NCI-H2171 treated with DMSO at 0.1 percent for 48 hours (cell line): ENCODE results near the gene R3HDM4.

Experiments
- DNase-seq: peaks from one replicate; lab custom pipeline; 2025; lab: John Stamatoyannopoulos, UW

The R3HDM4 gene

DNA sequence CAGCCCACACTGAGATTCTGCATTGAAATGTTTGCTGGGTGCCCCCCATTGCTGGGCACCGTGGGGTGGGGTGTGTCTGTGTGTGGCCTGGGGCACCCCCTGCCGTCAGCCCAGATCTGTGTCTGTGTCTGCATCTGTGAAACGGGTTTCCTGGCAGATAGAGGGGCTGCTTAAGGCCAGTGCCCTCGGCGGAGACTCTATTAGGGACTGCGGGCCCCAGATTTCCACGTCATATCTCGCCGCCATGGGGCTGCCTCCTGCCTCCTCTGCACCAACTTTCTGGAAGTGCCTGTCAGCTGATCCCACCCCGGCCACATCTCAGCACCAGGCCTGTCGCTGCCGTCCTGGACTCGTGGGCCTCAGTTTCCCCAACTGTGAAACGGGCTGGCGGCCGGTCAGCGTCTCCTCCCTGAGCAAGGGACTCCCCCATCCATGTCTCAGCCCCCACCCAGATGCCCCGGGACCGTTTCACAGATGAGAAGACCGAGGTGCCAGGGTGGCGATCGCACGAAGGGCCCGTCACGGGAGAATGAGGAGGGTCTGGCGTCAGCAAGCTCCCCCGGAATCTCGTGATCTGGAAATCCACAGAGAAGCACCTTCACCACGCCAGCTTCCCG, 34.2 kb upstream of the R3HDM4 start:
- DNase-seq: no peak

DNA sequence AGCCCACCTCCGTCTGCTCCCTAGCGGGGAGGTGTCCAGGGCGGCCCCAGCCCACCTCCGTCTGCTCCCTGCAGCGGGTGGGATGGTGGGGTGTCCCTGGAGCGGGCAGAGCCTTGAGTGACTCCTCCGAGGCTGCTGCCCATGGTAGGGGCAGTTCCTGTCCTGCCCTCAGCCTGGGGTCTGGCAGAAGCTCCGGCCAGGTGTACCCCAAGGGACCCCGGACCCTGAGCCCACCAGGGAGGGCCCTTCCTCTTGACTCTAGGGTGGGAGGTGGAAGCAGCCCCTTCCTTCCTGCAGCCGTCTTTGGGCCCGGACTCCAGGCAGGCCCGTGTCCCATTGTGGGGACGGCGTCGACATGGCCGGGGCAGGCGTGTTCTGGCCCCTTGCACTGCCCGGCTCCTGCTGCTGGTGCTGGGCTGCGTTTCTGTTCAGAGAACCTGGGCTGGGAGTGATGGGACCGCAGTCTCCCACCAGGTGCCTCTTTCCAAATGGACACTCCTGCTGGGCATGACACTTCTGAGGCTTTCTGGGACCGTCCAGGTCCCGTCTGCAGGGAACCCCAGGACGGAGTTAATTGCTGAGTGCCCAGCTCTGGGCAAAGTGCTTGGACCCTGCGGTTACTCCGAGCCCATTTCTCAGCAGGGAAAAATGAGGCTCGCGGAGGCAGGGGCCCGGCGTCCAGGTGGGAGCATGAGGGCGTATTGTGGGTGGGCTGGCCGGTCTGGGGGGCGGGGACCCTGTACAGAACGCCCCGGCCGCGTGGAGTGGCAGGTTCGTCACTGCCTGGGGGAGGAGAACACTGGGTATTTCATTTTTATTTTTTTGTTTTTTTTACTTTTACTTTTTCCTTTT, 32.6 kb upstream of the R3HDM4 start:
- DNase-seq: no peak

GRCh38 chr19:944663-945241, 31.7 kb upstream of the R3HDM4 start:
- no peak for DNase-seq

GRCh38 chr19:944171-944567, 31.1 kb upstream of the R3HDM4 start:
- no peak for DNase-seq

DNA sequence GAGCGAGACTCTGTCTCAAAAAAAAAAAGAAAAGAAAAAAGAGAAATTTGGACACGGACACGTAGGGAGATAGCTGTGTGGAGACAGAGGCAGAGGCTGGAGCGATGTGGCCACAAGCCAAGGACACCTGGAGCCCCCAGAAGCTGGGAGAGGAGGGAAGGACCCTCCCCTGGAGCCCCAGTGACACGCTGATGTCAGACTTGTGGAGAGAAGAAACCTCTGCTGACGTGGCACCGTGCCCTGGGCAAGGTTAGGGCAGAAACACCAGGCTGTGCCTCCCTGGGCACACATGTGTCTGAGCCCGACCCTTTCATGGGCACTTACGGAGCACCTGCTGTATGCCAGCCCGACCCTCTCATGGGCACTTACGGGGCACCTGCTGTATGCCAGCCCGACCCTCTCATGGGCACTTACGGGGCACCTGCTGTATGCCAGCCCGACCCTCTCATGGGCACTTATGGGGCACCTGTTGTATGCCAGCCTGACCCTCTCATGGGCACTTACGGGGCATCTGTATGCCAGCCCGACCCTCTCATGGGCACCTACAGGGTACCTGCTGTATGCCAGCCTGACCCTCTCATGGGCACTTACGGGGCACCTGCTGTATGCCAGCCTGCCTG, 30.6 kb upstream of the R3HDM4 start:
- DNase-seq: no peak

DNA sequence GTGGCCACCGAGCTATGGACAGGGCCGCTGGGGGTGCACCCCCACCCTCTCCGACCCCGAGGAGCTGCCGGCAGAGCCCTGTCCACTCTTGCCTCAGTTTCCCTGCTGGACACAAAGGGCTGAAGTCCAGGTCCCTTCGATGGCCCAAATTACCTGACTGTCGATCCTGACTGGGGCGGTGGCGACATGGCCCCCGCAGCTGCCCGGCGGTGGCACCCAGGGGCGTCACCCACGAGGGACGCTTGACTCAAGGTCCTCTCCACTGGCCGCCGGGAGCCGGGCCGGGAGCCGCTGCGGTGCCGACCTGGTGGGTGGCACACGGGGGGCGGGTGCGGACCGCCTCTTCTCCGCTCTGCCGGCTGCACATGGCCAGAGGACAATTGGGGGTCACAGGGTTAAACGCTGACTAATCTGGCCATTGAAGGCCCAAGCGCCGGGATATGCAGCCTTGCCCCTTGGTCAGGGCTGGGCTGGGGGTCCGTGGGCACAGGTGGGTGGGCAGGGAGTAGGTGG, 29.2 kb upstream of the R3HDM4 start:
- no peak for DNase-seq

GRCh38 chr19:941292-942132, 28.5 kb upstream of the R3HDM4 start:
- DNase-seq: no peak

DNA sequence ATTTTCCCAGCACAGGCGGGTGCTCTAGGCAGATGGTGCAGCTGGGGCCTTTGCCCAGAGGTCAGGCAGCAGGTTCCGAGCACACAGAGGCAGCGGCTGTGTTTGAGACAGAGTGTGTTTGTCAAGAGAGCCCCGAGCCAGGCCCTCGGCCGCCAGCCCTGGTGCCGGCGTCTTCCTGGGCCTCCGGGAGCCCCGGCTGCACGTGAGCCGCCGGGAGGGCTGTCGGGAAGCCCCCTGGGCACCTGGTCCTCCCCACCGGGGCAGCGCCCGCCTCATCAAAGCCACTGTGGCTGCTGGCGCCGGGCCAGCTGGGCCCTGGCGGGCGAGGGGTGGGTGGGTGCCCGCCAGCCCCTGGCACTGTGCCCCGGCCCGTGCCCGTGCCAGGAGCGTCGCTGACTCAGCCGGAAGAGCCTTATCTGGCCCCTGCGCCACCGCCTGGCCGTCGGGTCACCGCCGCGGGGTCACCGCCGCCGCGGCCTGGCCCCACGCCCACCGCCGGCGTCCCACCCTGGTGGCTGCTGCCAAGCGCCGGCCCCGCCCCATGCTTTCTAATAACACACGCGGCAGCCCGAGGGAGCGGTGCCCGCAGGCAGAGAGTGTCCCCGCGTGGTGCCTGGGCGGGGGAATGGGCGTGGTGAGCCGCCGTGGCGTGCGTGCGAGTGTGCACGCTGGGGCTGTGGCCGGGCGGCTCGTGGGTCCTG, 27.7 kb upstream of the R3HDM4 start:
- DNase-seq: peak; percentile 69

GRCh38 chr19:939922-940321, 26.9 kb upstream of the R3HDM4 start:
- DNase-seq: no peak

DNA sequence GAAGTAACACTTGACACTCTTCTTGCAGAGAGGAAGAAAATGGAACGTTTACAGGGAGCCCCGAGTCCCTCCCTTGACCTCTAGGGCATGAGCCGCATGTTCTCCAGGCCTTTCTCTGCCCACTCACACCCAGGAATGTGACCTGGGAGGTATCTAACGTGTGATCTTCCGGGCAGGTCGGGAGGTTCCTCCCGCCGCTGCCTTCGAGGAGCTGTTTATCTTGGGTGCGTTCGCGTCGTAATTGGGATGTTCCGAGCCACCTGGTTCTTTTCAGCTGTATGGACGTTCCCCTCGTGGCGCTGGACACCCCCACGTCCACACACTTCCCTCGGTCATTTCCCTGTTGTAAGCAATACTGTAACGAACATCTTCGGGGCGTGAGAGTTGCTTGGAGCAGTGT, 26.4 kb upstream of the R3HDM4 start:
- no peak for DNase-seq

- DNase-seq: no peak
Measured at GRCh38 chr19:938233-938923, 25.4 kb upstream of the R3HDM4 start.

- no peak for DNase-seq
Measured at GRCh38 chr19:937259-937694, 24.3 kb upstream of the R3HDM4 start.

DNA sequence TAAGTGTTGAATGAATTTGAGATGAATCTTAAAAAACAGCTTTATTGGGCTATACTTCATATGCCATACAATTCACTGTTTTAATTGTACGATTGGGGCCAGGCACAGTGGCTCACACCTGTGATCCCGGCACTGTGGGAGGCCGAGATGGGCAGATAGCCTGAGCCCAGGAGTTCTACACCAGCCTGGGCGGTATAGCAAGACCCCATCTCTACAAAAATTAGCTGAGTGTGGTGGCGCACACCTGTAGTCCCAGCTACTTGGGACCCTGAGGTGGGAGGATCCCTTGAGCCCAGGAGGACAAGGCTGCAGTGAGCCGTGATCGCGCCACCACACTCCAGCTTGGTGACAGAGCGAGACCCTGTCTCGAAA, 23.1 kb upstream of the R3HDM4 start:
- no peak for DNase-seq

GRCh38 chr19:934865-935479, 22.0 kb upstream of the R3HDM4 start:
- DNase-seq: no peak

DNA sequence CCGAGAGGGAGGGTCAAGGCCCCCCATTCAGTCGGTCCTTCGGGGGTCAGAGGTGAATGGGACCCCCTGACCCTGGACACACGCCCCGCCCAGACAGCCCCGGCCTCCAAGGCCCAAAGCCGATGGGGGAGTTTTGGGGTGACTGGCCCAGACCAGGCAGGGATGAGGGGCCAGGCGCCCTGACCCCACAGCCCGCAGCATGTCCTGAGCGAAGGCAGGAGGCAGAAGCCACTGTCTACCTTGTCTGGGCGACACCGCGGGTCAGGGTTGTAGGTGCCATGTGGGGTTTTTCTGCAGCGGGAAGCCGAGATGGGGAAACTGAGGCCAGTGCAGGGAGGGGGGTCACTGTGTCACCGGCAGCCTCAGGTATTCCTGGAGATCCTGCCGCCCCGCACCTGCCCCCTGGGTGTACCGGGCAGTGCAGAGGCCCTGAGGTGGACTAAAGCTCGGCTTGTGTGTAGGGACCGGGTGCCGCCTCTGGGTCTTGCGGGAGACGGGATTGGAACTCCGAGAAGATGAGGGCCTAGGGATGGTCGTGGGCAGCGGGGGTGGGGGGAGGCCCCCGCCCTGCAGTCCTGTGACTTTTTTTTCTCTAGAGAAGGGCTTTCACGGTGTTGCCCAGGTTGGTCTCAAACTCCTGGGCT, 21.3 kb upstream of the R3HDM4 start:
- no peak for DNase-seq

DNA sequence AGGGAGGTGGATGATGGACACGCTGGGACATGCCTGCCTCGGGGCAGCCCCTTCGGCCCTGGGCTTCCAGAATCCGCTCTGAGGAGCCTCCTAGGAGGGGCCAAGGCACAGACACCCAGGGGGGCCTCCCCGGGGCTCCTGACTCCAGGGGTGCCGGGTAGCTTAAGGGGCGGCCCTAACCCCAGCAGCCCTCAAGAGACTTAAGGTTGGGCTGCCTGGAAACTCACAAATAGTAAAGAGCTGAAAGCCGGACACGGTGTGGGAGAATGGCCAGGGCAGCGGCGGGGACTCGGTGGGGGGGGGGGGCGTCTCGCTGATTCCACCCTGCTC, 20.5 kb upstream of the R3HDM4 start:
- no peak for DNase-seq

- no peak for DNase-seq
Measured at GRCh38 chr19:932648-933552, 19.9 kb upstream of the R3HDM4 start.

- no peak for DNase-seq
Measured at GRCh38 chr19:931860-932647, 19.0 kb upstream of the R3HDM4 start.
